HG02571 (cell line): ENCODE measurements around the gene TIAM2.
"Not testable (repeated sequence)": the region's sequence is repeated elsewhere in the genome, so short reads cannot be mapped to it uniquely, and the experiment has no call there.

Experiments used
- ATAC-seq: cut with Tn5 transposase; IDR thresholded peaks from one replicate; pipeline ENCODE4 v1.9.1; 2021; ENCODE audit warnings: mild to moderate bottlenecking, moderate library complexity; ENCODE audit not compliant: unreplicated experiment

The TIAM2 gene

GRCh38 chr6:155250701-155251381, 255.7 kb downstream of the TIAM2 start:
- no peak for ATAC-seq

GRCh38 chr6:155252581-155252980, 257.5 kb downstream of the TIAM2 start:
- no peak for ATAC-seq

GRCh38 chr6:155253337-155253736, 258.2 kb downstream of the TIAM2 start:
- ATAC-seq, result no peak

- no peak for ATAC-seq
Measured at GRCh38 chr6:155254139-155254538, 259.0 kb downstream of the TIAM2 start.

GRCh38 chr6:155256122-155256795, 261.1 kb downstream of the TIAM2 start:
- no peak for ATAC-seq

GRCh38 chr6:155257796-155258195, 262.7 kb downstream of the TIAM2 start:
- ATAC-seq, result no peak

- ATAC-seq, result no peak
Measured at GRCh38 chr6:155259204-155259603, 264.1 kb downstream of the TIAM2 start.

- ATAC-seq, result no peak
Measured at GRCh38 chr6:155259897-155260296, 264.8 kb downstream of the TIAM2 start.

- ATAC-seq, result peak; percentile 63
Measured at GRCh38 chr6:155260686-155261085, 265.6 kb downstream of the TIAM2 start.

- no peak for ATAC-seq
Measured at GRCh38 chr6:155261111-155261900, 266.2 kb downstream of the TIAM2 start.

GRCh38 chr6:155262655-155263054, 267.5 kb downstream of the TIAM2 start:
- no peak for ATAC-seq

- no peak for ATAC-seq
Measured at GRCh38 chr6:155263373-155264063, 268.4 kb downstream of the TIAM2 start, which contains the start of gene CLDN20. Gene CLDN20, plus strand, starts transcription at chr6:155264013. Its CDS starts 11,707 bp downstream, at chr6:155275720.

- no peak for ATAC-seq
Measured at GRCh38 chr6:155264693-155265320, 269.7 kb downstream of the TIAM2 start.

GRCh38 chr6:155265843-155266535, 270.9 kb downstream of the TIAM2 start:
- ATAC-seq, result no peak

GRCh38 chr6:155267411-155267810, 272.3 kb downstream of the TIAM2 start:
- no peak for ATAC-seq

- ATAC-seq, result not testable (repeated sequence)
Measured at GRCh38 chr6:155268088-155268867, 273.2 kb downstream of the TIAM2 start.

GRCh38 chr6:155269765-155270164, 274.6 kb downstream of the TIAM2 start:
- ATAC-seq, result no peak

- no peak for ATAC-seq
Measured at GRCh38 chr6:155270561-155271091, 275.5 kb downstream of the TIAM2 start.

- no peak for ATAC-seq
Measured at GRCh38 chr6:155271145-155271544, 276.0 kb downstream of the TIAM2 start.
